Lung (tissue), 12 donors: Measurements from ENCODE around the gene CDC14A. TPM values are rescaled to one million over a fixed set of nuclear protein-coding genes. Genes with fewer than 3 reads are reported as not detected.

Experiments used
- ATAC-seq: fragments of 200-7000 bp; cut with Tn5 transposase; one replicate; pipeline ENCODE4 v1.9.1; 2020; ENCODE audit warnings: moderate number of reproducible peaks; ENCODE audit not compliant: insufficient read depth, low FRiP score
- DNase-seq, 3 donors: peaks; one replicate each; pipeline ENCODE4 v3.0.0-alpha.2; 2013 to 2017
- H3K27ac ChIP-seq, 2 donors: one replicate each; pipeline ENCODE4 v1.5.1; 2013; ENCODE audit warnings: mild to moderate bottlenecking in 2 of 2, moderate library complexity in 2 of 2, control low read depth in 1 of 2, inconsistent platforms in 1 of 2, low read depth in 1 of 2, low read length in 1 of 2
- H3K27me3 ChIP-seq, 3 donors: one replicate each; pipeline ENCODE4 v1.5.1; 2013; ENCODE audit warnings: low read length in 2 of 3; ENCODE audit not compliant: control insufficient read depth in 3 of 3, insufficient read depth in 3 of 3
- H3K36me3 ChIP-seq, 4 donors: one replicate each; pipeline ENCODE4 v1.5.1; 2013; ENCODE audit warnings: low read length in 4 of 4, mild to moderate bottlenecking in 1 of 4, moderate library complexity in 1 of 4; ENCODE audit not compliant: control insufficient read depth in 4 of 4, insufficient read depth in 4 of 4
- H3K4me1 ChIP-seq, 5 donors: one replicate each; pipeline ENCODE4 v1.5.1; 2013; ENCODE audit warnings: low read length in 5 of 5, mild to moderate bottlenecking in 2 of 5, moderate library complexity in 1 of 5; ENCODE audit not compliant: control insufficient read depth in 5 of 5, insufficient read depth in 5 of 5
- H3K4me3 ChIP-seq: one replicate; pipeline ENCODE4 v1.5.1; 2013; ENCODE audit warnings: mild to moderate bottlenecking, control low read depth, moderate library complexity
- H3K9ac ChIP-seq, 2 donors: one replicate each; pipeline ENCODE4 v1.5.1; 2013; ENCODE audit warnings: low read length in 2 of 2, control low read depth in 1 of 2; ENCODE audit not compliant: insufficient read depth in 1 of 2
- H3K9me3 ChIP-seq, 4 donors: one replicate each; pipeline ENCODE4 v1.5.1; 2013; ENCODE audit warnings: low read length in 3 of 4, mild to moderate bottlenecking in 1 of 4, moderate library complexity in 1 of 4; ENCODE audit not compliant: control insufficient read depth in 4 of 4, insufficient read depth in 3 of 4
- CTCF ChIP-seq: IDR thresholded peaks from 2 replicates; pipeline ENCODE4 v1.5.1; 2012; ENCODE audit warnings: mild to moderate bottlenecking; ENCODE audit errors: control extremely low read depth, extremely low read depth
- WGBS, 2 donors: extraction: QIAGEN DNeasy Blood & Tissue Kit; methylation state at CpG; one replicate each; pipeline ENCODE4 v1.1.7; 2013; 5-methylcytosine and 5-hydroxymethylcytosine counted together
- polyA plus RNA-seq, 2 donors: library from polyadenylated mRNA; stranded (reverse); fragments of 200-250 nt; gene quantifications; one replicate each; pipeline ENCODE4 v1.2.1, GENCODE V29; 2013
- total RNA-seq, 2 donors: library from RNA; depleted of rRNA in 1 of 2; stranded (reverse); fragments of >200 nt in 1 of 2; gene quantifications; one replicate each; pipeline ENCODE4 v1.2.1, GENCODE V29; 2014 to 2021
- donor health status: control.
- donor health status: control.
- donor health status: Bipolar disorder and iron deficiency.
- donor health status: healthy.
- donor health status: DM: yes; HTN: yes; CAD: no.

Gene CDC14A
- total and polyA plus RNA-seq, 4 donors, result 3.6 to 45.4 (median 12.1) TPM

GRCh38 chr1:100353071-100353801, 930 bp downstream of the CDC14A start:
- TF ChIP-seq CTCF, result no peak
- Histone ChIP-seq H3K27me3 (no peaks in the 10 kb centered on the region), H3K4me1 (peaks cover 3 to 26% (median 17%) of the 10 kb centered on the region in 5 donors), H3K9ac (peak overlapping the region; percentile 81 to 83), H3K36me3 (peaks cover 0 to 4% (median 2%) of the 10 kb centered on the region in 4 donors), H3K4me3 (peak overlapping the region; percentile 65), H3K27ac (peak overlapping the region; percentile 86 to 96), H3K9me3 (no peaks in the 10 kb centered on the region)
- 1% methylated on average over 26 to 28 of the region's 28 CpGs for WGBS, 2 donors
- ATAC-seq (peak; percentile 1), DNase-seq (peak in 2 of 3 donors; percentile 33 to 78)

- H3K36me3 ChIP-seq, result peaks cover 0 to 4% (median 2%) of the 10 kb centered on the region in 4 donors
- DNase-seq (peak in 1 of 3 donors; percentile 21), ATAC-seq (no peak)
- H3K9ac ChIP-seq, result peak overlapping the region in 1 of 2 donors; percentile 83
- no peak for TF ChIP-seq CTCF
- H3K4me1 ChIP-seq, result peaks cover 3 to 26% (median 19%) of the 10 kb centered on the region in 5 donors
- no peak overlapping the region for H3K4me3 ChIP-seq
- H3K27ac ChIP-seq, result no peak overlapping the region
- no peaks in the 10 kb centered on the region for H3K9me3 ChIP-seq
- 53 to 78% methylated on average over 1 of the region's 1 CpG for WGBS, 2 donors
- H3K27me3 ChIP-seq, result no peaks in the 10 kb centered on the region
Measured at GRCh38 chr1:100353988-100354387, 1.7 kb downstream of the CDC14A start.

GRCh38 chr1:100354971-100355394, 2.7 kb downstream of the CDC14A start:
- Histone ChIP-seq H3K9ac (peak overlapping the region in 1 of 2 donors; percentile 4), H3K4me3 (no peak overlapping the region), H3K36me3 (peaks cover 0 to 4% (median 2%) of the 10 kb centered on the region in 4 donors), H3K27me3 (no peaks in the 10 kb centered on the region), H3K4me1 (peaks cover 4 to 27% (median 21%) of the 10 kb centered on the region in 5 donors), H3K27ac (no peak overlapping the region), H3K9me3 (no peaks in the 10 kb centered on the region)
- ATAC-seq (no peak), DNase-seq (peak; percentile 63 to 83 (median 74))
- WGBS, 2 donors, result 37 to 72% methylated on average over 2 of the region's 2 CpGs
- no peak for TF ChIP-seq CTCF
